HG02852 (cell line): ENCODE results near the gene CAMSAP1.
"Not testable (repeated sequence)": the region's sequence is repeated elsewhere in the genome, so short reads cannot be mapped to it uniquely, and the experiment has no call there.

ENCODE experiments used
- ATAC-seq: cut with Tn5 transposase; IDR thresholded peaks from one replicate; pipeline ENCODE4 v1.9.1; 2021; ENCODE audit warnings: mild to moderate bottlenecking, moderate library complexity; ENCODE audit not compliant: unreplicated experiment

Gene CAMSAP1

GRCh38 chr9:135907431-135908092 is at the start of gene CAMSAP1:
Gene CAMSAP1, minus strand, starts transcription at chr9:135907546. Its CDS starts 387 bp downstream, at chr9:135907159.
- peak; percentile 71 for ATAC-seq

- ATAC-seq, result no peak
Measured at GRCh38 chr9:135956802-135957174, 49.4 kb upstream of the CAMSAP1 start.

GRCh38 chr9:135955934-135956801 is 48.8 kb upstream of the CAMSAP1 start:
- no peak for ATAC-seq

- ATAC-seq, result no peak
Measured at GRCh38 chr9:135952664-135953206, 45.4 kb upstream of the CAMSAP1 start.

GRCh38 chr9:135951889-135952663 is 44.7 kb upstream of the CAMSAP1 start:
- ATAC-seq, result no peak

- not testable (repeated sequence) for ATAC-seq
Measured at GRCh38 chr9:135951310-135951709, 44.0 kb upstream of the CAMSAP1 start.

- ATAC-seq, result not testable (repeated sequence)
Measured at GRCh38 chr9:135950841-135951240, 43.5 kb upstream of the CAMSAP1 start.

- ATAC-seq, result no peak
Measured at GRCh38 chr9:135950135-135950682, 42.9 kb upstream of the CAMSAP1 start.

- no peak for ATAC-seq
Measured at GRCh38 chr9:135949501-135950134, 42.3 kb upstream of the CAMSAP1 start.

- ATAC-seq, result no peak
Measured at GRCh38 chr9:135948968-135949367, 41.6 kb upstream of the CAMSAP1 start.

GRCh38 chr9:135948446-135948845 is 41.1 kb upstream of the CAMSAP1 start:
- ATAC-seq, result no peak

- no peak for ATAC-seq
Measured at GRCh38 chr9:135947582-135947981, 40.2 kb upstream of the CAMSAP1 start.

- ATAC-seq, result not testable (repeated sequence)
Measured at GRCh38 chr9:135947105-135947504, 39.8 kb upstream of the CAMSAP1 start.

GRCh38 chr9:135946392-135946994 is 39.1 kb upstream of the CAMSAP1 start:
- ATAC-seq, result no peak

GRCh38 chr9:135945969-135946368 is 38.6 kb upstream of the CAMSAP1 start:
- ATAC-seq, result no peak

- ATAC-seq, result no peak
Measured at GRCh38 chr9:135944444-135945252, 37.3 kb upstream of the CAMSAP1 start.

- not testable (repeated sequence) for ATAC-seq
Measured at GRCh38 chr9:135943604-135944003, 36.3 kb upstream of the CAMSAP1 start.

- ATAC-seq, result no peak
Measured at GRCh38 chr9:135941288-135941995, 34.1 kb upstream of the CAMSAP1 start.
